ENCODE data around the gene SLC25A25. TPM values are rescaled to one million over a fixed set of nuclear protein-coding genes. Genes with fewer than 3 reads are reported as not detected.

Gene SLC25A25
- total RNA-seq, 1 experiment from 2014 or later = 15.5 TPM

DNA sequence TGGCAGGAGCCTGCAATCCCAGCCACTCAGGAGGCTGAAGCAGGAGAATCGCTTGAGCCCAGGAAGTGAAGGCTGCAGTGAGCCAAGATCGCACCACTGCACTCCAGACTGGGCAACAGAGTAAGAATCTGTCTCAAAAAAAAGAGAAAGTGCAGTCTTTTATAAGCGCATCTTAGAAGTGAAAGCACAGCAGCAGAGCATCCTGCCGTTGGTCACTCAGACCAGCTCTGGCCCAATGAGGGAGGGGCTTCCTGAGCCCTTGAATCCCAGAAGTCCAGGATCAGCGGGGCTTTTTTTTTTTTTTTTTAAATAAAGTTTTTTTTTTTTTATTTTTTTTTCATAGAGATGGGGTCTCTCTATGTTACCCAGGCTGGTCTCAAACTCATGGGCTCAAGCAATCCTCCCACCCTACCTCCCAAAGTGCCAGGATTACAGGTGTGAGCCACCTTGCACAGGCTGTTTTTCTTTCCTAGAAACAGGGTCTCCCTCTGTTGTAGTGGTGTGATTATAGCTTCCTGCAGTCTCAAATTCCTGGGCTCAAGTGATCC is 43.2 kb upstream of the SLC25A25 start:
- BruUV-seq (replicated peaks) = no TSS peak
- intact Hi-C loops (cut with micrococcal nuclease) = no loop called here
- H3K27me3 Mint-ChIP-seq (ENCODE audit: insufficient read depth, unreplicated experiment) = no peaks in the 10 kb centered on the region
- peaks cover 8% of the 10 kb centered on the region for H3K4me1 Mint-ChIP-seq (ENCODE audit: insufficient read depth, unreplicated experiment)
- H3K9me3 Mint-ChIP-seq (ENCODE audit: unreplicated experiment) = no peaks in the 10 kb centered on the region
- ChIA-PET POLR2A (interaction anchor here (0.6 kb wide), 1 partner anchor 60 kb away, joined by 3 read pairs; no protein-coding TSS in a partner anchor), CTCF (interaction anchor here (0.5 to 3.2 kb wide), 7 partner anchors 11 to 762 kb away, joined by 3 to 25 read pairs (median 3); no protein-coding TSS in a partner anchor)
- H3K27ac Mint-ChIP-seq (ENCODE audit: low read depth, unreplicated experiment) = no peak overlapping the region
- no peak overlapping the region for H3K4me3 Mint-ChIP-seq (ENCODE audit: unreplicated experiment)
- TF ChIP-seq CTCF (IDR thresholded peaks at IDR 0.05; ENCODE audit: unreplicated experiment) = no peak
- H3K36me3 Mint-ChIP-seq (ENCODE audit: insufficient read depth, unreplicated experiment) = no peaks in the 10 kb centered on the region
- no peak for DNase-seq (ENCODE audit: unreplicated experiment)

DNA sequence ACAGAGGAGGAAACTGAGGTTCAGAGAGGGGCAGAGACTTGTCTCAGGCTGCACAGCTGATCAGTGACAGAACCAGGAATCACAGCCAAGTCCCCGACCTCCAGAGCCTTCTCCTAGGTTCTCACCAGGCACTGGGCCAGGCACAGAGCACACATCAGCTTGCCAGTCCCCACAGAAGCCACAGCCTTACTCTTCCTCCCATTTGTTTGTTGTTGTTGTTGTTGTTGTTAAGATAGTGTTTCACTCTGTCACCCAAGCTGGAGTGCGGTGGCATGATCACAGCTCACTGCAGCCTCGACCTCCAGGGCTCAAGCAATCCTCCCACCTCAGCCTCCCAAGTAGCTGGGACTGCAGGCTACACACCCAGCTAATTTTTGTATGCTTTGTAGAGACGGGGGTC is 42.3 kb upstream of the SLC25A25 start:
- Mint-ChIP-seq H3K27ac (ENCODE audit: low read depth, unreplicated experiment) (no peak overlapping the region), H3K36me3 (ENCODE audit: insufficient read depth, unreplicated experiment) (no peaks in the 10 kb centered on the region), H3K4me1 (ENCODE audit: insufficient read depth, unreplicated experiment) (peaks cover 8% of the 10 kb centered on the region), H3K9me3 (ENCODE audit: unreplicated experiment) (no peaks in the 10 kb centered on the region), H3K4me3 (ENCODE audit: unreplicated experiment) (no peak overlapping the region), H3K27me3 (ENCODE audit: insufficient read depth, unreplicated experiment) (no peaks in the 10 kb centered on the region)
- ChIA-PET POLR2A (interaction anchor here (0.6 kb wide), 1 partner anchor 61 kb away, joined by 3 read pairs; no protein-coding TSS in a partner anchor), CTCF (interaction anchor here (0.6 to 3.2 kb wide), 5 partner anchors 10 to 255 kb away, joined by 3 to 25 read pairs (median 4); no protein-coding TSS in a partner anchor)
- no peak for DNase-seq (ENCODE audit: unreplicated experiment)
- no TSS peak for BruUV-seq (replicated peaks)
- intact Hi-C loops (cut with micrococcal nuclease) = no loop called here
- TF ChIP-seq CTCF (IDR thresholded peaks at IDR 0.05; ENCODE audit: unreplicated experiment) = no peak

- Mint-ChIP-seq H3K4me1 (ENCODE audit: insufficient read depth, unreplicated experiment) (peaks cover 8% of the 10 kb centered on the region), H3K36me3 (ENCODE audit: insufficient read depth, unreplicated experiment) (no peaks in the 10 kb centered on the region), H3K4me3 (ENCODE audit: unreplicated experiment) (no peak overlapping the region), H3K27ac (ENCODE audit: low read depth, unreplicated experiment) (no peak overlapping the region), H3K27me3 (ENCODE audit: insufficient read depth, unreplicated experiment) (no peaks in the 10 kb centered on the region), H3K9me3 (ENCODE audit: unreplicated experiment) (no peaks in the 10 kb centered on the region)
- intact Hi-C loops (cut with micrococcal nuclease) = no loop called here
- ChIA-PET POLR2A (no interaction called here), CTCF (interaction anchor here (0.6 to 3.2 kb wide), 4 partner anchors 9 to 255 kb away, joined by 3 to 25 read pairs (median 10); no protein-coding TSS in a partner anchor)
- TF ChIP-seq CTCF (IDR thresholded peaks at IDR 0.05; ENCODE audit: unreplicated experiment) = no peak
- no peak for DNase-seq (ENCODE audit: unreplicated experiment)
- no TSS peak for BruUV-seq (replicated peaks)
These were observed 41.7 kb upstream of the SLC25A25 start for GRCh38 chr9:128026255-128026772.

DNA sequence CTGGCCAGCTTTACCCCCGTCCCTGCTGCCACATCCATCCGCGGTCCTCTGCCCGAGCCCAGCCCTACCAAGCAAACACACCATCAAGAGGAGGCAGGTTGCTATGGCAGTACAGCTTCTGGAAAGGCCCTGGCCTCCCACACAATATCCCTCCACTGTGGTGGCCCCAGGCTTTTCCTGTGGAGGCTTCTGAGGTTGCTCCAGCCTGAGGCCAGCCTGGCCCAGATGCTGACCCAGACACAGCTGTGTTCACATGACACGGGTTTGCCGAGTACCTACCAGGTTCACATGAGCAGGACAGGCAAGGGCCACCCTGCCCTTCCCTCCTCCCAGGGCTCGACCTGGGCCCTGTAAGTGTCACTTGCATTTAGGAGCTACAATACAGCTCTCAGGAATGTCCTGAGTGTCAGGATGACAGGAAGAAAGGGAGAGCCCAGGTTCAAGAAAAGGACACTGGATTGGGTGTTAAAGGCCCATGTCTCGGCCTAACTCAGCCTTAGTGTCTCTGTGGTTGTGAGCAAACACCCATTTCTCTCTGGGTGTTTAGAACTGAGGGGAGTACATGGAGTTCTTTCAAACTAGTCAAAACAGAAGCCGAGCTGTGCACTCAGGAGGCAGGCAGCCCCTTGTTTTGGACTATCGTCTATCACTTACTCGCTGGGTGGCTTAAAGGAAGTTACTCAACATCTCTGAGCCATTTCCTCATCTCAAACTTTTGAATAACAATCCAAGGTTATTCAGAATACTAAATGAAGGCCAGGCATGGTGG is 41.1 kb upstream of the SLC25A25 start:
- no peaks in the 10 kb centered on the region for H3K27me3 Mint-ChIP-seq (ENCODE audit: insufficient read depth, unreplicated experiment)
- ChIA-PET POLR2A (interaction anchor here (0.8 to 1.0 kb wide), 2 partner anchors 8 to 25 kb away, joined by 3 to 4 read pairs; no protein-coding TSS in a partner anchor), CTCF (interaction anchor here (0.8 to 3.2 kb wide), 4 partner anchors 8 to 83 kb away, joined by 3 to 25 read pairs (median 10); no protein-coding TSS in a partner anchor)
- H3K36me3 Mint-ChIP-seq (ENCODE audit: insufficient read depth, unreplicated experiment) = no peaks in the 10 kb centered on the region
- peaks cover 8% of the 10 kb centered on the region for H3K4me1 Mint-ChIP-seq (ENCODE audit: insufficient read depth, unreplicated experiment)
- BruUV-seq (replicated peaks) = no TSS peak
- DNase-seq (ENCODE audit: unreplicated experiment) = no peak
- no peaks in the 10 kb centered on the region for H3K9me3 Mint-ChIP-seq (ENCODE audit: unreplicated experiment)
- intact Hi-C loops (cut with micrococcal nuclease) = no loop called here
- H3K27ac Mint-ChIP-seq (ENCODE audit: low read depth, unreplicated experiment) = no peak overlapping the region
- H3K4me3 Mint-ChIP-seq (ENCODE audit: unreplicated experiment) = no peak overlapping the region
- TF ChIP-seq CTCF (IDR thresholded peaks at IDR 0.05; ENCODE audit: unreplicated experiment) = no peak
